HG03565 (cell line): Measurements from ENCODE around the gene PHF21A.
A peak's percentile ranks its signal among the peaks of the same experiment; 100 is the strongest.
"Not testable (repeated sequence)": the region's sequence is repeated elsewhere in the genome, so short reads cannot be mapped to it uniquely, and the experiment has no call there.

Experiments
- ATAC-seq: cut with Tn5 transposase; IDR thresholded peaks from one replicate; pipeline ENCODE4 v1.9.1; 2021; ENCODE audit warnings: mild to moderate bottlenecking, moderate library complexity; ENCODE audit not compliant: unreplicated experiment

Gene PHF21A

GRCh38 chr11:46120346-46121300, 631 bp downstream of the PHF21A start:
- ATAC-seq = no peak

DNA sequence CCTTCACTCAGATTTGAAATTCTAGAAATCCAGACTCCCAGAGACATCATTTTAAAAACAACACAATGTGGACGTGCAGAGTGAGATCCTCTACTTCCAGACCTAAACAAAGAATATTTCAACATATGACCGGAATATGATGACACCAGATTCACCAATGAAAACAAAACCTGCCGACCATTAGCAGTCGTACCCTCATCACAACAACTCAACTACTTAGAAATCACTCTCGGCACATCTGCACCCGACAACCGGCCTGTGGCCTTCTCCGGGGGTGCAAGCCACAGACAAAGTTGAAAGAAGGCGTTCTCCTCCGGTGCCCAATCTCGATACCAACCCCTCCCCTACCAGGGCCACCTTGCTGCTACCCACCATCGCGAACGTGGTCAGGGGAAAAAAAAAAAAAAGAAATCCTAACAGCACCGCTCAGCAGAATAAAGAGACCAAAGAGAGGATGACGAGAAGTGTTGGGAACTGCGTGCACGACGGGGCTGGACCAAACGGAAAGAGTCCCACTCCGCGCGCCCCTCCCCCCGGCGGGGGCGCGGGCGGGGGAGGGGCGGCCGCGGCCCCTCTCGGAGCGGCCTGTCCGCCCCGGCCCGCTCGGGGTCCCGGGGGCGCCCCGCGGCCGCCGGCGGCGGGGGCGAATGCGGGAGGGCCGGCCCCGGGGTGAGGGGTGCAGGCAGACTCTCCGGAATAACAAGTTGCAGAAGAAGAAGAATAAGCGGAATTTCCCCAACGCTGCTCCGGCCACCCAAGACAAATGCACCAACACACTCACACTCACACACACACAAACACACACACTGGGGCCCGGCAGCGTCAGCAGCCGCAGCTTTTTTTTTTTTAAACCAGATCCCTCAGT, 1.7 kb downstream of the PHF21A start:
- no peak for ATAC-seq

- ATAC-seq = no peak
These were observed 2.4 kb downstream of the PHF21A start for GRCh38 chr11:46118702-46119351.

DNA sequence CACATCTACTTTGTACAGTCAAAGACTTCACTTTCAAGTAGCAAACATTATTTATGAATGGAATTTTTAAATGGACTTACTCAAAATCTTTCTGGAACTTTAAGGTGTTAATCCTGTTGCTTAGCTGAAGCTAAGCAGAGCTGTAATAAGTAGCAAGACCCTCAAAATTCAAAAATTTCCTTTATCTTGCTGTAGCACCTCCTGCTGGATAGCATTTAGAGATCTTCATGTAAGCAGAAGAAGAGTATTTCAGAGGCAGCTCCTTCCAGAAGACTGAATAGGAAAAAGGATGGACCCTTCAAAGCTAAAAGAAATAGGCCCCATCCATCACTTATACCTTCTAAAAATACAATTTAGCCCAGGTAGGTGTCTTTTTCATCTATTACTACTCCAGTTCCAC, 3.4 kb downstream of the PHF21A start:
- ATAC-seq = no peak

- not testable (repeated sequence) for ATAC-seq
These were observed 4.6 kb downstream of the PHF21A start for GRCh38 chr11:46116712-46117037.

DNA sequence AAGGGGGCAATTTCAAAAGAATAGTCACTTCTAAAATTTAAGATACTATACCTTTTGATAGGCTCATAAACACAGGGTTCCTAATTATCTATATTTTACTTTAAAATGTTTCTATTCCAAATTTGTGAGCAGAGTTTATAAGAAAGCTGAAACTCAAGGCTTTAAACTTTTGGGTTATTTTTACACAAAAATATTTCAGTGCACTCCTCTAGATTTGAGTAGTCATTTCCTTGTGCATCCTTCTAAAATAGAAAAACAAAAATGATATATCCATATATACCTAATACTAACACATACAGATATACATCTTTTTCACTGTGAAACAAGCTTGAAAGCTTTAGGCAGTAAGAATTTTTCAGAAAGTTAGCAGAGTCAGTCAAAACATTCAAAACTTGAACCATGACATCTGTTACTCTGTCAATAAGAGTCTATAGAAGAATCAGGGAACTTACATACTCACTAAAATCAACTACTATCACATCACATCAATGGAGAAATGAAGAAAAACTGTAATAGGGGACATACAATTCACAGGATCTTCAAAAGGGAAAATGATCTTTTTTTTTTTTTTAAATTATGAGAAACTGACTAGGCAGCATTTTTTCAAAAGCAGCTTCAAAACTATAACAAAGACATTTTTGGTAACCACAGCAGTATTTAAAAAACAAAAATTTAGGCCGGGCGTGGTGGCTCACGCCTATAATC, 5.1 kb downstream of the PHF21A start:
- ATAC-seq = no peak

- no peak for ATAC-seq
These were observed 6.3 kb downstream of the PHF21A start for GRCh38 chr11:46114961-46115360.

- ATAC-seq = no peak
These were observed 6.9 kb downstream of the PHF21A start for GRCh38 chr11:46114378-46114777.

DNA sequence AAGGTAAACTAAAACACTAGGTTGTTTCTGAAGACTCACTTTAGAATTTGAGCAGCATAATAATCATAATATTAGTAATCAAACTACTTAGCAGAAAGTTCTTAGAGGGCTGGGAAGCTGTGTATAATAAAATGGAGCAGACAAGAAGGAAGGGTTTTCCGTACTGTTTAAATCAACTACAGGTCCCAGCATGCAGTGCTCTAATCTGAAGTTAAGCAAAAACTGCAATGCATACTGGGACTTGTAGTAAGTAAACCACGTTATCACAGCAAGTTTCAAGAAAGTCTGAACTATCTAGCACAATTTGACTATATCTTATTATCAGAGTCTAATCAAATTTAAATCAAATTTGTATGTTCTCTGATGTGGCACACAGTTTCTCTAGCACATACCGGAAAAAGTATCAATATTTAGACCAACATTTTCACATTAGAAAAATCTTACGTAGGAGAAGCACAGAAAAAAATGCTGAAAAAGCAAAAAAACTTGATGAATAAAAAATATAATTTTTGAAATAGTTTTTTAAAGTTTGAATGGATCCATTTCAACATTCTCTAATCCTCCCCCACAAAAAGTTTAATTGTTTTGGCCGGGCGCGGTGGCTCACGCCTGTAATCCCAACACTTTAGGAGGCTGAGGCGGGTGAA, 8.2 kb downstream of the PHF21A start:
- ATAC-seq = peak; percentile 40

DNA sequence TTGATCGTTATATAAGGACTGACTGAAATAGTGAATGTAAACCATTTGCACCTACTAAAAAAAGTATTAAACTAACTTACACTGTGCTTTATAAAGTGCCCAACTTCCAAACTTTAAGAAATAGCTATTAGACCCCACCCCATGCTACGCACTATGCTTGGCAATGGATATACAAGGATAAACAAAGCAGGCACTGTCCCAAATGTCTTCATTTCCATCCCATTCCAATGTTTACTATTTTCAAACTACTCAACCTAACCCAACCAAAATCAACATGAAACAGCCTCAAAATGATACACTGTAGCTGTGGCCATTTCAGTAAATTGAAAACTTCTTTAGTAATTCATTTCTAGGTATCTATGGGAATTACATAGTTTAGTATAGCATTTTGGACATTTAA, 12.5 kb downstream of the PHF21A start:
- ATAC-seq = no peak

- no peak for ATAC-seq
These were observed 13.5 kb downstream of the PHF21A start for GRCh38 chr11:46107780-46108179.

DNA sequence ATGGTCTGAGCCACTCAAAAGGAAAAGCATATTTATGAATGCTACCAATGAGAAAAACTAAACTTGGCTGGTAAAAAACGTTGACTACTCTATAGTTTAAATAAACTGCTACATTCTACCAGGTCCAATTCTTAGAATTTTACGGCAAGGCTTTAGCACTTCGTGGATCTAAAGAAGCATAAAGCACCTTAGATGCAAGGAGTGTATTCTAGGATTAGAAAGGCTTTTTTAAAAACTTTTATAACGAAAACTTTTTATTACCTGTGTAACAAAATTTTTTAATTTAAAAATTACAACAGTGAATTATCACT, 13.9 kb downstream of the PHF21A start:
- no peak for ATAC-seq

- ATAC-seq = no peak
These were observed 14.5 kb downstream of the PHF21A start for GRCh38 chr11:46106530-46107407.

GRCh38 chr11:46105926-46106325, 15.3 kb downstream of the PHF21A start:
- ATAC-seq = no peak

DNA sequence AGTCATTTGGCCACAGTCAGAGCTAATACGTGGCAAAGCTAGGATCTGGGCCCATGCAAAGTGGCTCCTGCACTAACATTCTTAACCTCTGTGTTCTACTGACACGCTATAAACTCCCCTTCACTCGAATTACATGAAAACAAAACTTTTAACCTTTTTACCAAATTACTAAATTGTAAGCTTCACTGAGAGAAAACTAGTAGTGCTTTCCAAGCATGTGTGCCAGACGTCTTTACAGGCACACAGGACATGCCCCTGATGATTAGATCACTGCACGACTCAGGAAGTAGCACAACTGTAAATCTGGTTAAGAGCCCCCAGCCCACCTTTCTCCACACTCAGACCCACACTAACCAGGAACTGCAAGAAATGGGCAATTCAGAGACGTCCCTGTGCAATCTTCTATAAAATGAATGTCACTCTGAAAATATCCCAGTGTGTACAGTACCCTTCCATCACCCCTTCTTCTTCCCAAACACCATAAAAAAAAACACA, 16.1 kb downstream of the PHF21A start:
- ATAC-seq = no peak

DNA sequence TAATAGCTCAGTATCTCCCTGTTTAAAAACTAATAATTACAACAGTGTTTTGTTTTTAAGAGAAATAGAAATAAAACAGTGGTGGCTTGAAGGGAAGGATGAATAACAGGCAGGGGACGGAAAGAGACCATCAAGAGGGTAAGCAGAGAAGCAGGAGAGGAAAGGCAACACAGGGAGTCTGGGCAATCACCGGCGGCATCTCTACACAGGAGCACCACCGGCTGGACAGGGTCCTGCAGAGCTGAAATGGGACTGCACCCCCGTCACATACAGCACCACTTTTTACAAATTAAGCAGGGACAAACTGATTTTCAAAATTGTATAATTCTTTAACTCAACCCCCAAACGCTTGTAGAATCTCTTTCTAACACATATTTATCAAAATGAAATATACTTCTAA, 18.4 kb downstream of the PHF21A start:
- no peak for ATAC-seq

DNA sequence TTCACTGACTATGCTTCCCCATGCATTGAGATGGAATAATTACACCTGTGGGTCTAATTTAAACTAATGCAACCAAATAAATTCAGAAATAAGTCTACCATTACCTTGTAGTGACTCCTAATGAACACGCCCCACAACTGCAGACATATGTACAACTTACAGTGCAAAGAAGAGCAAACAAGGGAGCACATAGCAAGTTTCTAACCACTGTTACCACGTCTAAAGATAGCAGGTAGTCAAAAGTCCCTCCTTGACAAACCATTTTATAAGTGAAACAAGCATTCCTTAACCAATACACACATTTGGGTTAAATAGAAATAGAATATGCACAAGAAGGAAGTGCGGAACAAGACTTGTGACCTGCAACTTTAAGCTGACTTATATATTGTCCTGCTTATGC, 20.6 kb downstream of the PHF21A start:
- ATAC-seq = peak; percentile 71

DNA sequence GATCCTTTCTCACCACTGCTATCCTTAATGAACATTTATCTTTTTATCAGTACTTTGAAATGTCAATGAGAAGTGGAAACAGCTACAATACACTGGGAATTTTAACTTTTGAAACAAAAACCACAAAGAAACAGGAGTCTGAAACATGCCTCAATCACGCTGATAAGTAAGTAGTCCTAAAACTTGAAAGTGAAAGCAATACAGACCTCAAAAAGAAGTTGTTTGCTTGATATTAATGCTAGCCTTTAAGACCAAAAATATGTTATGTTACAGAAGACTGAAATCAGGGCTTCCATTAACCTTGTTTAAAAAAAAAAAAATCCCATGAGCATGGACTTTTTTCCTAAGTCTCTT, 21.3 kb downstream of the PHF21A start:
- no peak for ATAC-seq

- ATAC-seq = no peak
These were observed 30.9 kb downstream of the PHF21A start for GRCh38 chr11:46090375-46090774.
